Gastroesophageal sphincter (tissue), 3 donors: Measurements from ENCODE around the gene ATOSB.
"Not testable (repeated sequence)": the region's sequence is repeated elsewhere in the genome, so short reads cannot be mapped to it uniquely, and the experiment has no call there.

ENCODE experiments used
- POLR2A ChIP-seq, 2 donors: fragments of 450-650 bp; IDR thresholded peaks; one replicate each; pipeline ENCODE4 v1.6.1; 2017; ENCODE audit warnings: antibody characterized with exemption in 2 of 2, mild to moderate bottlenecking in 2 of 2, moderate library complexity in 1 of 2
- POLR2AphosphoS5 ChIP-seq: sonication (generic); formaldehyde crosslinking; IDR thresholded peaks from one replicate; pipeline ENCODE4 v1.6.1; 2017; ENCODE audit warnings: antibody characterized with exemption
- TF ChIP-seq, protein P1 (sequence below), 4 experiments: fragments of 200-600 bp in 2 of 4; fragments of 450-650 bp in 2 of 4; sonication (generic) in 1 of 4; IDR thresholded peaks; one replicate each; pipeline ENCODE4 v1.5.1; 2017 to 2019; ENCODE audit warnings: antibody characterized with exemption in 4 of 4, mild to moderate bottlenecking in 2 of 4, moderate library complexity in 2 of 4

- TF ChIP-seq, protein P1, sequence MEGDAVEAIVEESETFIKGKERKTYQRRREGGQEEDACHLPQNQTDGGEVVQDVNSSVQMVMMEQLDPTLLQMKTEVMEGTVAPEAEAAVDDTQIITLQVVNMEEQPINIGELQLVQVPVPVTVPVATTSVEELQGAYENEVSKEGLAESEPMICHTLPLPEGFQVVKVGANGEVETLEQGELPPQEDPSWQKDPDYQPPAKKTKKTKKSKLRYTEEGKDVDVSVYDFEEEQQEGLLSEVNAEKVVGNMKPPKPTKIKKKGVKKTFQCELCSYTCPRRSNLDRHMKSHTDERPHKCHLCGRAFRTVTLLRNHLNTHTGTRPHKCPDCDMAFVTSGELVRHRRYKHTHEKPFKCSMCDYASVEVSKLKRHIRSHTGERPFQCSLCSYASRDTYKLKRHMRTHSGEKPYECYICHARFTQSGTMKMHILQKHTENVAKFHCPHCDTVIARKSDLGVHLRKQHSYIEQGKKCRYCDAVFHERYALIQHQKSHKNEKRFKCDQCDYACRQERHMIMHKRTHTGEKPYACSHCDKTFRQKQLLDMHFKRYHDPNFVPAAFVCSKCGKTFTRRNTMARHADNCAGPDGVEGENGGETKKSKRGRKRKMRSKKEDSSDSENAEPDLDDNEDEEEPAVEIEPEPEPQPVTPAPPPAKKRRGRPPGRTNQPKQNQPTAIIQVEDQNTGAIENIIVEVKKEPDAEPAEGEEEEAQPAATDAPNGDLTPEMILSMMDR (IDR thresholded peaks at IDR 0.05), result not testable (repeated sequence)
- not testable (repeated sequence) for TF ChIP-seq POLR2A (IDR thresholded peaks at IDR 0.05); POLR2AphosphoS5
Measured at GRCh38 chr9:35147941-35148563, 32.4 kb upstream of the ATOSB start.
